NK-92 (cell line): ENCODE measurements around the gene FAXDC2.
"Not testable (repeated sequence)": the region's sequence is repeated elsewhere in the genome, so short reads cannot be mapped to it uniquely, and the experiment has no call there.

Experiments used
- DNase-seq: peaks from one replicate; lab custom pipeline; 2025; ENCODE audit not compliant: unreplicated experiment; lab: John Stamatoyannopoulos, UW

The FAXDC2 gene

DNA sequence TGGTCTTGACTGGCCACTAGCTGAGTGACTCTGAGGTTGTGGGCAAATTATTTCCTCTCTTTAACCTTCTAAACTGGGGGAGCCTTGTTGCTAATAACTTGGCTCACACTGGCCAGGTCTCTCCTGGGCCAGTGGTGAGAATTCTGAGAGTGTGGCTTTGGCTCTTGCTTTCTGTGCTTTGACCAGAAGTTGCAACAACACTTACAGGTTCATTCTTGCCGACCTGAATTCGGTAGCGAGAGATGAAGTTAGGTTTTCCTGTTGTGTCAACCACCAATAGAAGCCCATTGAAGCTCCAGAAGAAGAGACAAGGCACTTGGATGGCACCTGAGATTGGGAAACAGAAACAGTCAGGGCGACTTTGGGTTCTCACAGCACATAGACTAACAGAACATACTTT is 19.8 kb downstream of the FAXDC2 start:
- DNase-seq = no peak

DNA sequence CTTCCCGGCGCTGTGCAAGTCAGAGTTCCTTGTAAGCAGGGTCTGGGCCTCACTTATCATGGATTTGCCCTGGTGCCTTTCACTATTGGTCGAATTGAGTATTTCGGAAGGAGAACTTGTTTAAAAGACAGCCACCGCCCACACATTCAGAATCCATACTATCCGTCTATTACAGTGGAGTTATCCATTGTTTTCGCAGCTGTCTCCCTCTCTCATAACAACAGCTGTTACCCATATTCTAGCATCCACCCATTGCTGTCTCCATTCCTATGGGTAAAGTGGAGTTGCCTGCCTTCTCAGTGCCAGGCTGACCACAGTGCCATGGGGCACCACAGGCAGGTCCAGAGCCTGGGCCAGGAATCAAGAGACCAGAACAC is 20.2 kb downstream of the FAXDC2 start:
- DNase-seq = no peak

GRCh38 chr5:154829589-154830218 is 20.7 kb downstream of the FAXDC2 start:
- DNase-seq = no peak

GRCh38 chr5:154829181-154829588 is 21.2 kb downstream of the FAXDC2 start:
- no peak for DNase-seq

- no peak for DNase-seq
Measured at GRCh38 chr5:154824070-154824469, 26.3 kb downstream of the FAXDC2 start.

DNA sequence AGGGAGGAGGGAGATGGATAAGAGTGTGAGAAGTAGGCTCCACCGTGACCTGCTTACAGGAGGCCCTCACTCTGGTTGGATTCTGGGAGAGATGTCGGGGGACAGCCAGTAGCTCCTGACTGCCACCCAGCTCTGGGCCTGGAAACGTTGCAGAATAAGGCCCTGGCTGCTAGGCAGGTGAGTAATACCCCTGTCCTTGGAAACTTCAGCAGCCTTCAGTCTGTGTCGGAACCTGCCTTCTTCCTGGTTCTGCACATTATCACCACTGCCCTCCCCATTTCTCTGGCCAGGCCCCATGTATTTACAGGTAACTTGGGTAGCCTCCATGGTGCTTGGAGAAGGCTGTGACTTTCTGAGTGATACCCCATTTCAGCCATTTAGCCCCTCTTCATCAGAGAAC is 26.8 kb downstream of the FAXDC2 start:
- no peak for DNase-seq

DNA sequence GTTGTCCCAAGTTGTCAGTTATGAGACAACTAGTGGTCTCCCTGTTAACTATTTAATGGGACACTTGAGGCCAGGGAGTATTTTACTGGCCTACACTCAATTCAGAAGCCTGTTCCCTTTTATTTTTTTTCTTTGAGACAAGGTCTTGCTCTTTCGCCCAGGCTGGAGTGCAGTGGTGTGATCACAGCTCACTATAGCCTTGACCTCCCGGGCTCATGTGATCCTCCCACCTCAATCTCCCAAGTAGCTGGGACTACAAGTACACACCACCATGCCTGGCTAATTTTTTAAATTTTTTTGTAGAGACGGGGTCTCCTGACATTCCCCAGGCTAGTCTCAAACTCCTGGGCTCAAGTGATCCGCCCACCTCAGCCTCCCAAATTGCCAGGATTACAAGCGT is 27.5 kb downstream of the FAXDC2 start:
- DNase-seq = not testable (repeated sequence)

DNA sequence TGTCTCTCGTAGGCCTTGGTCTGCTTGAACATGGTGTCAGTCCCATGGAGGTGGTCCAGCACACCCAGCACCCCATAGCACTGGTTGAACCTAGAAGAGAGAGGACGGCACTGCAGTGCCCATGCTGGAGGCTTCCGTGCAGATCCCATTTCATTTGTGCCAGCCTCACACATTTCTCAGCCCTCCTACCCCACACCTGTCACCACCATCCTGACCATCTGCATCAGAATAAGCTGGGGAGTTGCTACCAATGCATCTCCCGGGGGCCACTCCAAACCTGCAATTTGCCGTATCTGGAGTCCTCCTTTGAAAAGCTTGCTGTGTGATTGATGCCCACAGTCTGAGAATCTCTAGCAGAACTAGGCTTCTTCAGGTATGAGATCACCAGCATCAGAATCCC is 30.0 kb downstream of the FAXDC2 start:
- no peak for DNase-seq

DNA sequence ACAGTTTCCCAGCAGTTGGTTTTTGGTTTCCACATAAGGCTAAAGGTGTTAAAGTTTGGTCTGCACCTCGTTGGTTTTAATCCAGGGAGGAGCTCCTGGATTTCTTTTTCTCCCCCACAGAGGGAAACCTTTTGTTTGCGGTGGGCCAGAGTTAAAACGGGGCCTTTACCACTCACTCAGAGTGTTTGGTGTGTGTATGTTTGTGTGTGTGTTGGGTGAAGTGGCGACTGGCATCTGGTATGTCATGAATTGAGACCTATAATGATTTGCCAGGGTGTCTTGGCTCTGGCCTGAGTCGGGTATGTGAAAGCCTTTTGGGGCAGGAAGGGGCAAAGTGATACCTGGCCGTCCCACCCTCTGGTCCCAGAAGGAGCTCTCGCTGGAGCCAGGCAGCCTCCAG is 30.9 kb downstream of the FAXDC2 start:
- no peak for DNase-seq

- DNase-seq = no peak
Measured at GRCh38 chr5:154818471-154819116, 31.8 kb downstream of the FAXDC2 start.

DNA sequence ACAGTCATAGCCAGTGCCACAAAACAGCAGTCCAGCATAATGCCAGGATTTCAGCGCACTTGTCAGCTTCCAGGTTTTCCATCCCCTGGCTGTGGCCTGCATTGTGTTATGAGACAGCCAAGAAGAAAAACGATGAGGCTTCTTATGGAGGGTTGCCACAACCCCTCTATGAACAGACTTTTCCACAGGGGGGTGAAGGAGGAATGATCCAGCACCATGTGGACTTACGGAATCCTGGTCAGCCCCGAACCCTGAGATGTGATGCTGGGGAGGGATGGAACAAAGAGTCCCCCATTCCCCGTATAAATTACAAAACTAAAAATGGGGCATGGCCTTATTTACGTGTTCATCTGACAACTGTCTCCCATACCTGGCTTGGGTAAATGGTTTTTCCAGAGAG is 32.6 kb downstream of the FAXDC2 start:
- DNase-seq = no peak

DNA sequence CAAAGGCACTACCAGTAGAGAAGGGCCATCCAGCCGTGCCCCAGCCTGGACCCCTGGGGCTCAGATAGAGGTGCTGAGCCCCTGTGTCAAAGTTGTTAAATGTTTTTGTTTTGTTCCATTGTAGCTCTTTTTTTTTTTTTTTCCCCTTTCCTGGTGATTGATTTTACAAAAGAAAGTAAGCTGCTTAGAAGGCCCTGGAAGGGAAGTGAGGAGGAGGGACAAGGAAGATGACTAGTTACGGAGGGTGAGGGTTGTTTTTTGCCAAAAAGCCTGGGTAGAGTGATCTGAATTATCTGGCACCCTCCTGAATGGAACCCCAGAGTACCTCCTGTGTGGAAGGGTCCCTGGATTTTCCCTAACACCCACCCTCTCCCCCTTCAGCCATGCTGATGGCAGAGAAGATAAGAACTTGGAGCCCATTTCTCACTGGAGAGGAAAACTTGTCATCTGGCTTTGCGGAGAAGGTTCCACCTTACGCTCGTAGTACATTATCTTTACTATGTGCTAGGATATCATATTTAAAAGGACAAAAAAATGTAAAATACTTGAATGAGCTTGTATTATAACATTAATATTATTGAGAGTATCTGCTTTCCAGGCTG is 33.4 kb downstream of the FAXDC2 start:
- no peak for DNase-seq

DNA sequence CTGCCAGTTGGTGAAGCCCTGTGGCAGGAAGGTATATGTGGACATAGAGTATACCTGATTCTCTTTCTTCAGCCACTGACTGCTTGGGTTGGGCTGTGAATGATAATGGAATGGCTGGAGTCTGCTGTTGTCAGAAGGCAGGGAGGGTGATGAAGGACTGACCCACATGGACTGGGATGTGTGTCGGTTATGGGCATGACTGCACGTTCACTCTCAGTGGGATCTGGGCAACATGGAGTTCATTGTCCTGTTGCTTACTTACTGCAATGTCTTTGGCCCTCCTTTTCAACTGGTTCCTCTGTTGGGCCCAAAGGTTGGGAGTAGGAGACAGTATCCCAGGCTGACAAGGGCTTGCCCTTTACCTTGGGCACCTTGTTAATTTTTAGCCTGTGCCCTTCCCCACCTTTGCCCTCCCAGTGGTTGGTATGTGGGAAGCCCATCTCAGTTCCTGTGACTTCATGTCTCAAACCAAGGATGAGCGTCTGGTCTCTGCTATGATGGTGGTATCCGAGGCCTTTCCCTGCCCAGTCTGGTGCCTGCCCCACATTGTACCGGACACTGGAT is 34.6 kb downstream of the FAXDC2 start:
- no peak for DNase-seq

GRCh38 chr5:154815025-154815424 is 35.4 kb downstream of the FAXDC2 start:
- DNase-seq = no peak

DNA sequence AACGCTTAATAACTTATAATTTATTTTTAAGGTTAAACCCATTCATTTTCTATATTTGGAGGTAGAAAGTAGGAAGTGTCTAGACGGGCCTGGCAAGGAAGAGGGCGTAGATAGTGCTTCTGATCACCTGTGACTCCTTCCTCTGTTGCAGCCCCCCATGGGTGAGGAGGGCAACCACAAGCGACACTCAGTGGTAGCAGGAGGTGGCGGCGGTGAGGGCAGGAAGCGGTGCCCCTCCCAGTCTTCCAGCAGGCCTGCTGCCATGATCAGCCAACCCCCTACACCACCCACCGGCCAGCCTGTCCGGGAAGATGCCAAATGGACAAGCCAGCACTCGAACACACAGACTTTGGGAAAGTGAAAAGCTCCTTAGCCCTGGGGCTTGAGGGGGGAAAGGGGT is 36.7 kb downstream of the FAXDC2 start:
- no peak for DNase-seq

DNA sequence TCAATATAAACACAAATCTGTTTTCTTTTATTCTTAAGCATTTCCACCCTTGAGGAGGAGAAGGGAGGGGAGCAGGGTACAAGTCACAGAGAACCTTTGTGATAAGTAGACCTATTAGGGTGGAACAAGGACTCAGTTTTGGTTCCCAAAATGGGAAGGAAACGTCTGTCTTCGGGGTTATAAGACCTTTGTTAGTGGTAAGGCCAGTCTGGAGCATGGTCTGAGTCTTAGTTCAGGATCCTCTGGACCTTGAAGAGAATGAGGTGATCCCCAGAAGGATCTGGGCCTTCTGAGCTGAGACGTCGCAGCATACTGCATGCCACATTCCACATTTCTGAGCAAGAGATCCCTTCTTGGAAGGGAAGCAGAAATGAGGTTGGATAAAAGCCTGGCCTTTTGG is 37.2 kb downstream of the FAXDC2 start:
- no peak for DNase-seq

DNA sequence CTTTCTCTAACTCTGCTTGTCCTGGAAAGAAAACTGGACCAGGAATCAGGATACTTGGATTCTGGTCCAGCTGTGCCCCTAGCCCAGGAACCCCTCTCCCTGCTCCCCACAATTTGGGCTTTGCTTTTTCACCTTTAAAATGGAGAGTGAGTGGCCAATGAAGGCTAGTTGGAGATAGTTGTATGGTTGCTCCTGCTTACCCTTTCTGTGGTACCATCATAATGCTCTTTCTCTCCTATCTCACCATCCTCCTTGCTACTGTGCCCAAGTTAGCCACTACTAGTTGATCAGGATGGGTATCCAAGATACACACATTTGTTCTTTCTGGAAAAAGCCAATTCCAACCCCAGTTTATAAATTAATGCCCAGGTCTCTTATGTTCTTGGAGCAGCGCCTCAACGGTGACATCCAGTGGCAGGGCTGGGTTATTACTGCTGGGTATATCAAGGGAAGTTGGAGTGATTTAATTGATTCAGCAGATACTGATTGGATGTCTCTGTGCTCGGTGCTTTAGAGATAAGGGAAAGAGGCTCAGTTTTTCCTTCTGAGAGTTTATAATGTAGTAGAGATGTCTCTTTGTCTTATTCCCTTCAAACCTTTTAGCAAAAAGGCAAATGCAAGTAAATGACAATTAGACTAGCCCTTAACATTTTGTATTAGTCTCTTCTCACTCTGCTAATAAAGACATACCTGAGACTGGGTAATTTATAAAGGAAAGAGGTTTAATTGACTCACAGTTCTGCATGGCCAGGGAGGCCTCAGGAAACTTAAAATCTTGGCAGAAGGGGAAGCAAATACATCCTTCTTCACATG is 38.5 kb downstream of the FAXDC2 start:
- DNase-seq = no peak

- no peak for DNase-seq
Measured at GRCh38 chr5:154811239-154811638, 39.2 kb downstream of the FAXDC2 start.

- DNase-seq = no peak
Measured at GRCh38 chr5:154806176-154806575, 44.2 kb downstream of the FAXDC2 start.

- DNase-seq = no peak
Measured at GRCh38 chr5:154802050-154802449, 48.4 kb downstream of the FAXDC2 start.

DNA sequence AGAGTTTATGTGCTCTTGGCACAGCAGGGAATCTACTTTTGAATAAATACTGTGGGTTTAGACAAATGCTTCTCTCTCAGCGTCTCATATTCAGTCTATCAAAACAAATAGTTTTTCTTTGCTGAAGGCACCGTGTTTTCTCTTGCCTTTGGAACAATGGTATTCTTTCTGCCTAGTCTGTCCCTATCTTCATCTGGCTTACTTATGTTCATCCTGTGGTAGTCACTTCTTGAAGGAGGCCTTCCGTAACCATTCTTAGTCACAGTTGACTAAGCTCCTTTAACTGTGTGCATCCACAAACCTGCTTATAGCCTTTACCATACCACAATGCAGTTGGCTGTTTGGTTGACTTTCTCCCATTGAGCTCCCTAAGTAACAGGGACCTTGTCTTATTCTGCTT is 49.3 kb downstream of the FAXDC2 start:
- no peak for DNase-seq

DNA sequence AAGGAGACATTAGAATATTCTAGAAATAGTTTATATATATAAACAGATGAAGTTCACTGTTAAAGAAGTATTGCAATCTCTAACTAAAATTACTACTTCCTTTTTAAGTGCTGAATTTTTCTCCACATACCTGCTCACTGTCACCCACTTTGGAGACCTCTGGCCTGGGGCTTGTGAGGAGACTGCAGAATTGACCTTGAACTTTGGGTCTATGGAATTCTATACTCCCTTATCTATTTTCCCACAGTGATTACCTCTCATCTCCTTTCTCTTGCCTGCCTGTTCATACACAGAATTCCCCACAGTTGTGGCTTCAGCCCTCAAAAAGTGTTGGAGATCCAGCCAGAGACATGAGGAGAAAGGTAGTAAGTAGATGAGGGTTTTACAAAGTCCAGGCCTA is 49.8 kb downstream of the FAXDC2 start:
- DNase-seq = no peak
